HCT116 (cell line): ENCODE data around the gene FOXO3. TPM values are rescaled to one million over a fixed set of nuclear protein-coding genes. Genes with fewer than 3 reads are reported as not detected.

Experiments used
- ATAC-seq: fragments of 200-7000 bp; cut with Tn5 transposase; 2 replicates; pipeline ENCODE4 v1.9.1; 2020; ENCODE audit warnings: mild to moderate bottlenecking, moderate library complexity
- BruUV-seq: library from RNA; stranded (reverse); fragments of 400-500 nt; replicated peaks from 2 replicates; lab custom pipeline; 2021; lab: Mats Ljungman, UMichigan
- CTCF ChIA-PET: fragments of 300-600 bp; sonication (Branson Sonifier 250); formaldehyde crosslinking; loops from one replicate; lab custom pipeline; 2021; ENCODE audit warnings: antibody characterized with exemption; lab: Charles Lee
- POLR2A ChIA-PET: fragments of 300-600, 350-600 bp; sonication (Branson Sonifier 250); formaldehyde crosslinking; loops from one replicate; lab custom pipeline; 2021; ENCODE audit warnings: antibody characterized with exemption; lab: Charles Lee
- RAD21 ChIA-PET, 2 experiments: fragments of 300-600 bp; sonication (Branson Sonifier 250); formaldehyde crosslinking; loops; one replicate each; lab custom pipeline; 2023; ENCODE audit warnings: low total read pairs in 2 of 2; ENCODE audit not compliant: uncharacterized antibody in 2 of 2, unreplicated experiment in 2 of 2, low non-redundant PET in 1 of 2; lab: Charles Lee
- DNase-seq: peaks from one replicate; pipeline ENCODE4 v3.0.0-alpha.2; 2010; ENCODE audit warnings: low read depth, low spot score
- H2AFZ ChIP-seq: fragments of 200-600 bp; shearing (Covaris generic), sonication (generic); 2 replicates; pipeline ENCODE4 v1.6.1; 2017; ENCODE audit warnings: low read depth, mixed run types, mixed read lengths, antibody characterized with exemption, low read length; ENCODE audit not compliant: poor library complexity, severe bottlenecking
- H3K27ac ChIP-seq: 2 replicates; pipeline ENCODE4 v1.5.1; 2012; ENCODE audit warnings: low read depth, low read length
- H3K27me3 ChIP-seq: fragments of 200-600 bp; sonication (generic); 2 replicates; pipeline ENCODE4 v1.6.1; 2016; ENCODE audit warnings: mixed run types, low read length, mixed read lengths; ENCODE audit not compliant: insufficient read depth
- H3K36me3 ChIP-seq, 2 experiments: fragments of 200-500 bp in 1 of 2; fragments of 200-600 bp in 1 of 2; sonication (Bioruptor generic) in 1 of 2; sonication (generic) in 1 of 2; 2 replicates each; pipeline versions ENCODE4 v1.5.1 to v1.6.1; 2014 to 2016; ENCODE audit warnings: low read length in 2 of 2, inconsistent platforms in 1 of 2, mixed read lengths in 1 of 2, mixed run types in 1 of 2; ENCODE audit not compliant: insufficient read depth in 2 of 2, control insufficient read depth in 1 of 2
- H3K4me1 ChIP-seq, 2 experiments: fragments of 200-600 bp in 1 of 2; sonication (generic) in 1 of 2; 2 replicates each; pipeline versions ENCODE4 v1.5.1 to v1.6.1; 2012 to 2017; ENCODE audit warnings: low read length in 2 of 2, inconsistent platforms in 1 of 2, mild to moderate bottlenecking in 1 of 2, mixed read lengths in 1 of 2, mixed run types in 1 of 2, moderate library complexity in 1 of 2; ENCODE audit not compliant: insufficient read depth in 2 of 2, control insufficient read depth in 1 of 2
- H3K4me2 ChIP-seq: fragments of 200-600 bp; sonication (generic); 2 replicates; pipeline ENCODE4 v1.6.1; 2017; ENCODE audit warnings: mixed run types, low read length, mixed read lengths
- H3K4me3 ChIP-seq, 2 experiments: fragments of 200-600 bp in 1 of 2; sonication (generic) in 1 of 2; replicated peaks in 1 of 2; 2 replicates each; pipeline ENCODE4 v1.5.1; 2011 to 2016; ENCODE audit warnings: low read length in 2 of 2, control low read depth in 1 of 2, low read depth in 1 of 2, mild to moderate bottlenecking in 1 of 2, mixed read lengths in 1 of 2, mixed run types in 1 of 2
- H3K79me2 ChIP-seq: fragments of 200-600 bp; sonication (generic); 2 replicates; pipeline ENCODE4 v1.6.1; 2017; ENCODE audit warnings: mild to moderate bottlenecking, mixed run types, low read length, moderate library complexity, mixed read lengths; ENCODE audit not compliant: insufficient read depth
- H3K9ac ChIP-seq: fragments of 200-600 bp; sonication (generic); 2 replicates; pipeline ENCODE4 v1.6.1; 2016; ENCODE audit warnings: low read length, mixed read lengths
- H3K9me2 ChIP-seq: fragments of 200-600 bp; sonication (generic), shearing (Covaris generic); 2 replicates; pipeline ENCODE4 v1.6.1; 2017; ENCODE audit warnings: mixed run types, mild to moderate bottlenecking, moderate library complexity; ENCODE audit not compliant: insufficient read depth
- H3K9me3 ChIP-seq, 2 experiments: fragments of 200-500 bp in 1 of 2; fragments of 200-600 bp in 1 of 2; sonication (Bioruptor generic) in 1 of 2; sonication (generic) in 1 of 2; 2 replicates each; pipeline ENCODE4 v1.6.1; 2014 to 2017; ENCODE audit warnings: low read length in 2 of 2, mixed read lengths in 2 of 2, inconsistent platforms in 1 of 2, low read depth in 1 of 2, mild to moderate bottlenecking in 1 of 2, mixed run types in 1 of 2, moderate library complexity in 1 of 2; ENCODE audit not compliant: control insufficient read depth in 1 of 2, insufficient read depth in 1 of 2
- H4K20me1 ChIP-seq: fragments of 200-600 bp; sonication (generic), shearing (Covaris generic); 2 replicates; pipeline ENCODE4 v1.6.1; 2017; ENCODE audit warnings: mixed run types, mild to moderate bottlenecking, moderate library complexity; ENCODE audit not compliant: insufficient read depth
- ATF3 ChIP-seq: IDR thresholded peaks from 2 replicates; pipeline ENCODE4 v1.6.1; 2012
- CBX3 ChIP-seq: IDR thresholded peaks from 2 replicates; pipeline ENCODE4 v1.6.1; 2012; ENCODE audit warnings: low read depth
- CTCF ChIP-seq, 3 experiments: fragments of 200-600 bp in 1 of 3; sonication (generic) in 1 of 3; IDR thresholded peaks in 2 of 3; conservative IDR thresholded peaks in 1 of 3; 2 replicates each; pipeline ENCODE4 v1.5.1; 2012 to 2017; ENCODE audit warnings: low read depth in 2 of 3, low read length in 2 of 3, antibody characterized with exemption in 1 of 3, borderline replicate concordance in 1 of 3, control low read depth in 1 of 3, mild to moderate bottlenecking in 1 of 3, mixed read lengths in 1 of 3, mixed run types in 1 of 3, moderate library complexity in 1 of 3; ENCODE audit not compliant: insufficient read depth in 1 of 3
- ELF1 ChIP-seq: IDR thresholded peaks from 2 replicates; pipeline ENCODE4 v1.6.1; 2012; ENCODE audit warnings: low read depth, borderline replicate concordance
- EZH2 ChIP-seq: fragments of 200-600 bp; sonication (generic); IDR thresholded peaks from 2 replicates; pipeline ENCODE4 v1.6.1; 2017; ENCODE audit warnings: antibody characterized with exemption, mixed run types
- FOSL1 ChIP-seq: IDR thresholded peaks from 2 replicates; pipeline ENCODE4 v1.6.1; 2012; ENCODE audit warnings: low read depth
- JUND ChIP-seq: IDR thresholded peaks from 2 replicates; pipeline ENCODE4 v1.6.1; 2012
- MAX ChIP-seq: IDR thresholded peaks from 2 replicates; pipeline ENCODE4 v1.6.1; 2012
- POLR2A ChIP-seq: IDR thresholded peaks from 2 replicates; pipeline ENCODE4 v1.7.0; 2011; ENCODE audit warnings: borderline replicate concordance; ENCODE audit not compliant: insufficient read depth, insufficient read length; ENCODE audit errors: extremely low read depth
- POLR2AphosphoS5 ChIP-seq: IDR thresholded peaks from 2 replicates; pipeline ENCODE4 v1.6.1; 2011; ENCODE audit warnings: mild to moderate bottlenecking, low read depth, low read length, moderate library complexity
- REST ChIP-seq: IDR thresholded peaks from 2 replicates; pipeline ENCODE4 v1.6.1; 2012; ENCODE audit warnings: low read depth
- SIN3A ChIP-seq: IDR thresholded peaks from 2 replicates; pipeline ENCODE4 v1.6.1; 2012; ENCODE audit warnings: low read depth
- SP1 ChIP-seq: IDR thresholded peaks from 2 replicates; pipeline ENCODE4 v1.6.1; 2012; ENCODE audit warnings: low read depth
- SRF ChIP-seq: IDR thresholded peaks from 2 replicates; pipeline ENCODE4 v1.6.1; 2012; ENCODE audit warnings: low read depth
- ZNF274 ChIP-seq: fragments of 200-500 bp; sonication (Bioruptor generic); IDR thresholded peaks from 2 replicates; pipeline ENCODE4 v1.6.1; 2014; ENCODE audit warnings: mild to moderate bottlenecking, low read depth, low read length, inconsistent platforms
- intact Hi-C: fragments of 100-400 bp; cut with micrococcal nuclease; formaldehyde crosslinking; loops from 2 replicates; pipeline ENCODE4 v1.10.0; 2022
- total RNA-seq: library from RNA; stranded (reverse); gene quantifications from one replicate; pipeline ENCODE4 v1.2.1, GENCODE V29; 2021; ENCODE audit not compliant: unreplicated experiment

The FOXO3 gene
- total RNA-seq, 1 experiment from 2014 or later, result 40.0 TPM

- RAD21 ChIA-PET, result no interaction called here
Observed at GRCh38 chr6:108635505-108636226, 74.9 kb downstream of the FOXO3 start.

More at GRCh38 chr6:108635505-108636226, 74.9 kb downstream of the FOXO3 start:
- H3K9me2 ChIP-seq, result no peaks in the 10 kb centered on the region
- ATAC-seq (no peak), DNase-seq (no peak)
- H3K79me2 ChIP-seq, result peaks cover 88% of the 10 kb centered on the region
- no peak overlapping the region for H2AFZ ChIP-seq
- H3K4me3 ChIP-seq, result no peak overlapping the region
- TF ChIP-seq FOSL1, result no peak
- no peak for TF ChIP-seq EZH2
- no peak for TF ChIP-seq ATF3
- TF ChIP-seq ZNF274, result no peak
- TF ChIP-seq POLR2A, result no peak
- TF ChIP-seq MAX, result no peak
- TF ChIP-seq CTCF (IDR thresholded peaks at IDR 0.05 in 2 of 3, conservative IDR thresholded peaks at IDR 0.05 in 1 of 3; ENCODE audit: borderline replicate concordance in 1 of 3, insufficient read depth in 1 of 3, low read depth in 2 of 3, low read length in 2 of 3), result no peak
- TF ChIP-seq SIN3A, result no peak
- TF ChIP-seq SP1, result no peak
- TF ChIP-seq CBX3, result no peak
- TF ChIP-seq REST, result no peak
- TF ChIP-seq JUND, result no peak
- TF ChIP-seq POLR2AphosphoS5, result no peak
- TF ChIP-seq ELF1, result no peak
- no peak for TF ChIP-seq SRF
- H3K4me1 ChIP-seq, result no peaks in the 10 kb centered on the region
- ChIA-PET POLR2A (no interaction called here), CTCF (no interaction called here)
- no TSS peak for BruUV-seq
- no peak overlapping the region for H3K9ac ChIP-seq
- no peaks in the 10 kb centered on the region for H3K27me3 ChIP-seq
- intact Hi-C loops, result no loop called here
- no peak overlapping the region for H3K27ac ChIP-seq
- no peak overlapping the region for H3K4me2 ChIP-seq
- H3K9me3 ChIP-seq, result no peaks in the 10 kb centered on the region
- H4K20me1 ChIP-seq, result peaks cover 15% of the 10 kb centered on the region; the same call in 1 of the 2 replicates
- H3K36me3 ChIP-seq, result no peaks in the 10 kb centered on the region
